ENCODE data around the gene DGKG.

Gene DGKG

GRCh38 chr3:186166491-186167288, 195.3 kb downstream of the DGKG start:
- no peak for FAIRE-seq

- no peak for FAIRE-seq
Measured at GRCh38 chr3:186166036-186166435, 196.0 kb downstream of the DGKG start.

- no peak for FAIRE-seq
Measured at GRCh38 chr3:186165331-186165730, 196.7 kb downstream of the DGKG start.

- FAIRE-seq = no peak
Measured at GRCh38 chr3:186164696-186165095, 197.3 kb downstream of the DGKG start.

GRCh38 chr3:186162221-186162620, 199.8 kb downstream of the DGKG start:
- FAIRE-seq = no peak

- no peak for FAIRE-seq
Measured at GRCh38 chr3:186160691-186161243, 201.3 kb downstream of the DGKG start.

- no peak for FAIRE-seq
Measured at GRCh38 chr3:186154641-186155040, 207.4 kb downstream of the DGKG start.

GRCh38 chr3:186152889-186153292, 209.1 kb downstream of the DGKG start:
- no peak for FAIRE-seq

GRCh38 chr3:186152361-186152798, 209.7 kb downstream of the DGKG start:
- FAIRE-seq = no peak

GRCh38 chr3:186151077-186151971, 210.7 kb downstream of the DGKG start:
- FAIRE-seq = no peak

GRCh38 chr3:186150041-186150830, 211.8 kb downstream of the DGKG start:
- FAIRE-seq = no peak

GRCh38 chr3:186149319-186149960, 212.6 kb downstream of the DGKG start:
- no peak for FAIRE-seq

GRCh38 chr3:186144257-186144656, 217.8 kb downstream of the DGKG start:
- FAIRE-seq = no peak

- no peak for FAIRE-seq
Measured at GRCh38 chr3:186143250-186143649, 218.8 kb downstream of the DGKG start.

GRCh38 chr3:186142393-186142932, 219.6 kb downstream of the DGKG start:
- FAIRE-seq = no peak

- FAIRE-seq = no peak
Measured at GRCh38 chr3:186141790-186142189, 220.2 kb downstream of the DGKG start.

- no peak for FAIRE-seq
Measured at GRCh38 chr3:186138272-186138981, 223.6 kb downstream of the DGKG start.

- no peak for FAIRE-seq
Measured at GRCh38 chr3:186137051-186137685, 224.9 kb downstream of the DGKG start.

GRCh38 chr3:186133980-186134379, 228.1 kb downstream of the DGKG start:
- no peak for FAIRE-seq

GRCh38 chr3:186132487-186132886, 229.5 kb downstream of the DGKG start:
- FAIRE-seq = no peak

GRCh38 chr3:186129206-186129605, 232.8 kb downstream of the DGKG start:
- FAIRE-seq = no peak

Data from islet of Langerhans (tissue), 1 donor.